Tibial nerve (tissue), 4 donors: Measurements from ENCODE around the gene TSPAN3. TPM values are rescaled to one million over a fixed set of nuclear protein-coding genes. Genes with fewer than 3 reads are reported as not detected.

ENCODE experiments used
- DNase-seq, 2 donors: peaks; one replicate each; pipeline ENCODE4 v3.0.0-alpha.2; 2019; ENCODE audit warnings: low spot score in 2 of 2
- H3K27ac ChIP-seq, 4 donors: fragments of 200-600 bp; sonication (generic) in 3 of 4; one replicate each; pipeline ENCODE4 v1.5.1; 2017 to 2019; ENCODE audit warnings: mild to moderate bottlenecking in 1 of 4
- H3K27me3 ChIP-seq, 2 donors: fragments of 200-600 bp; sonication (generic) in 1 of 2; one replicate each; pipeline versions ENCODE4 v1.5.1 to v1.6.0; 2017 to 2019
- H3K36me3 ChIP-seq, 3 donors: fragments of 200-600 bp; sonication (generic); one replicate each; pipeline ENCODE4 v1.5.1; 2018 to 2019
- H3K4me1 ChIP-seq, 4 donors: fragments of 200-600 bp; sonication (generic) in 3 of 4; one replicate each; pipeline ENCODE4 v1.5.1; 2017 to 2019
- H3K4me3 ChIP-seq, 4 donors: fragments of 200-600 bp; sonication (generic) in 3 of 4; one replicate each; pipeline ENCODE4 v1.5.1; 2017 to 2019; ENCODE audit warnings: mild to moderate bottlenecking in 1 of 4, moderate library complexity in 1 of 4
- H3K9me3 ChIP-seq, 4 donors: fragments of 200-600 bp; sonication (generic) in 3 of 4; one replicate each; pipeline ENCODE4 v1.5.1; 2017 to 2019
- EP300 ChIP-seq, 2 donors: sonication (generic); formaldehyde crosslinking; IDR thresholded peaks; one replicate each; pipeline ENCODE4 v1.6.1; 2017; ENCODE audit warnings: antibody characterized with exemption in 2 of 2, mild to moderate bottlenecking in 1 of 2
- POLR2A ChIP-seq, 2 donors: fragments of 450-650 bp; IDR thresholded peaks; one replicate each; pipeline ENCODE4 v1.6.1; 2017; ENCODE audit warnings: antibody characterized with exemption in 2 of 2, mild to moderate bottlenecking in 2 of 2, moderate library complexity in 2 of 2
- WGBS, 2 donors: methylation state at CpG; one replicate each; pipeline ENCODE4 v1.1.5; 2018; 5-methylcytosine and 5-hydroxymethylcytosine counted together
- total RNA-seq, 4 donors: library from RNA; depleted of rRNA; stranded (reverse); fragments of >200 nt; gene quantifications; one replicate each; pipeline ENCODE4 v1.1.0, GENCODE V29; 2016
- TF ChIP-seq, protein P1 (sequence below), 5 experiments: fragments of 200-600 bp in 3 of 5; fragments of 450-650 bp in 2 of 5; sonication (generic) in 3 of 5; IDR thresholded peaks; one replicate each; pipeline ENCODE4 v1.5.1; 2016 to 2019; ENCODE audit warnings: antibody characterized with exemption in 5 of 5, mild to moderate bottlenecking in 3 of 5, moderate library complexity in 2 of 5

Gene TSPAN3
- total RNA-seq, 4 donors from 2014 or later = 155 to 229 (median 203) TPM

DNA sequence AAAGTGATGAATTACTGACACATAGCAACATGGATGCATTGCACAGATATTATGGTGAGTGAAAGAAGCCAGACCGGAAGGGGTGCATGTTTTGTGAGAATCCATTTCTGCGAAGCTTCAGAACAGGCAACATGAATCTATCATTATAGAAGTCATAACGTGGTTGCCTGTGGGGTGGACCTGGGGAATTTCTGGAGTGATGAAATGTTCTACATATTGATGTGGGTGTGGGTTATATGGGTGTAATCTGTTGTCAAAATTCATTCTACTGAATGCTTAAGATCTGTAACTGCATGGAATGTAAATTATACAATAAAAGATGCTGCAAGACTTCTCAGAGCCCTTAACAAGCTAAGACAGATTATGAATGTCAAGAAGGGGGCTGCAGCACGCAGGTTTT, 25.2 kb upstream of the TSPAN3 start:
- 73 to 77% methylated on average over 4 of the region's 4 CpGs for WGBS, 2 donors
- H3K4me3 ChIP-seq = no peak overlapping the region
- TF ChIP-seq EP300 (IDR thresholded peaks at IDR 0.05) = no peak
- TF ChIP-seq POLR2A (IDR thresholded peaks at IDR 0.05) = no peak
- TF ChIP-seq, protein P1, sequence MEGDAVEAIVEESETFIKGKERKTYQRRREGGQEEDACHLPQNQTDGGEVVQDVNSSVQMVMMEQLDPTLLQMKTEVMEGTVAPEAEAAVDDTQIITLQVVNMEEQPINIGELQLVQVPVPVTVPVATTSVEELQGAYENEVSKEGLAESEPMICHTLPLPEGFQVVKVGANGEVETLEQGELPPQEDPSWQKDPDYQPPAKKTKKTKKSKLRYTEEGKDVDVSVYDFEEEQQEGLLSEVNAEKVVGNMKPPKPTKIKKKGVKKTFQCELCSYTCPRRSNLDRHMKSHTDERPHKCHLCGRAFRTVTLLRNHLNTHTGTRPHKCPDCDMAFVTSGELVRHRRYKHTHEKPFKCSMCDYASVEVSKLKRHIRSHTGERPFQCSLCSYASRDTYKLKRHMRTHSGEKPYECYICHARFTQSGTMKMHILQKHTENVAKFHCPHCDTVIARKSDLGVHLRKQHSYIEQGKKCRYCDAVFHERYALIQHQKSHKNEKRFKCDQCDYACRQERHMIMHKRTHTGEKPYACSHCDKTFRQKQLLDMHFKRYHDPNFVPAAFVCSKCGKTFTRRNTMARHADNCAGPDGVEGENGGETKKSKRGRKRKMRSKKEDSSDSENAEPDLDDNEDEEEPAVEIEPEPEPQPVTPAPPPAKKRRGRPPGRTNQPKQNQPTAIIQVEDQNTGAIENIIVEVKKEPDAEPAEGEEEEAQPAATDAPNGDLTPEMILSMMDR (IDR thresholded peaks at IDR 0.05) = no peak

DNA sequence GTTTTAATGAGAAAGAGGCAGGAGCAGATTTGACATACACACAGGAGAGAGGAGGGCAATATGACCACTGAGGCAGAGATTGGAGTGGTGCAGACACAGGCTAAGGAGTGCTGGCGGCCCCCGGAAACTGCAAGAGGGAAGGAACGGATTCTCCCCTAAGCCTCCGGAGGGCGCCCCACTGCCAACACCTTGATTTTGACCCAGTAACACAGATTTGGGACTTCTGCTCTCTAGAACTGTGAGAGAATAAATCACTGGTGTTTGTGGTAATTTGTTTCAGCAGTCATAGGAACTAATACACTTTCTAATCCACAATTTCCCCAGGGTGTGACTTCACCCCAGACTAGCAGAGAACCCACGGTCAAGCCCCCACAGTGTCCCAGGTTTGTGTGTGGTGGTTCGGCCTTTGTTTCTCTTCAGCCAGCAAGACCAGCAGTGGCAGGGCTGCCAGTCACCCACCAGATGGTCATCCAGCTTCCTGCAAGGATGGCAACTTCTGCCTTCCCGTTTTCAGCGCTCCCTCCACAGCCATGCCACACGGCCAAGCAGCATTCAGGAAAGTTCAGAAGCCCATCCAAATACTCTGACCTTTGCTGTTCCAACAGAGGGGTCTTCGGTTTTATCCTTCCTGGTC, 23.6 kb upstream of the TSPAN3 start:
- Histone ChIP-seq H3K9me3 (no peaks in the 10 kb centered on the region), H3K4me1 (no peaks in the 10 kb centered on the region), H3K4me3 (no peak overlapping the region), H3K27me3 (no peaks in the 10 kb centered on the region), H3K36me3 (no peaks in the 10 kb centered on the region), H3K27ac (no peak overlapping the region)
- WGBS, 2 donors = 79 to 88% methylated on average over 11 of the region's 11 CpGs
- TF ChIP-seq EP300 (IDR thresholded peaks at IDR 0.05) (no peak), POLR2A (IDR thresholded peaks at IDR 0.05) (no peak)
- TF ChIP-seq, protein P1 (IDR thresholded peaks at IDR 0.05) = no peak
- DNase-seq = no peak

More for the DNA sequence above, 25.2 kb upstream of the TSPAN3 start:
- DNase-seq = no peak
- H3K27ac ChIP-seq = no peak overlapping the region
- no peaks in the 10 kb centered on the region for H3K27me3 ChIP-seq
- H3K9me3 ChIP-seq = no peaks in the 10 kb centered on the region
- no peaks in the 10 kb centered on the region for H3K36me3 ChIP-seq
- no peaks in the 10 kb centered on the region for H3K4me1 ChIP-seq

DNA sequence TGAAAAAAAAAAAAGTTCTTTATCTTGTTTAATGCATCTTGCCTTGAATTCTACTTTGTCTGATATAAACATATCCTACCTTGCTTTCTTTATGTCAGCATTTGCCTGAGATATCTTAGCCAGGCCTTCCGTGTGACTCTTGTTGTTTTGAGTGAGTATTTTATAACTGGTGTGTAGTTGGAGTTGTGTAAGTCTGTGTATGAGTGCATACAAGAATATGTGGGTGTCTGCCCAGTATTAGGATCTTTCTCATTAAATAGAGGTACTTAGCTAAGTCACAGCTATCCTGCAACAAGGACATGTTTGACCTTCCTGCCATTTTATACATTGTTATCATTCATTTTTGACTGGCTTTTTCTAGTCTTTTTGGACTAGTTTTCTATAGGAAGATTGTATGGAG, 22.5 kb upstream of the TSPAN3 start:
- H3K36me3 ChIP-seq = no peaks in the 10 kb centered on the region
- H3K27ac ChIP-seq = no peak overlapping the region
- no peaks in the 10 kb centered on the region for H3K9me3 ChIP-seq
- H3K27me3 ChIP-seq = no peaks in the 10 kb centered on the region
- no peak for DNase-seq
- TF ChIP-seq, protein P1 (IDR thresholded peaks at IDR 0.05) = no peak
- TF ChIP-seq POLR2A (IDR thresholded peaks at IDR 0.05) (no peak), EP300 (IDR thresholded peaks at IDR 0.05) (no peak)
- WGBS, 2 donors = 86 to 95% methylated on average over 1 of the region's 1 CpG
- no peak overlapping the region for H3K4me3 ChIP-seq
- no peaks in the 10 kb centered on the region for H3K4me1 ChIP-seq

DNA sequence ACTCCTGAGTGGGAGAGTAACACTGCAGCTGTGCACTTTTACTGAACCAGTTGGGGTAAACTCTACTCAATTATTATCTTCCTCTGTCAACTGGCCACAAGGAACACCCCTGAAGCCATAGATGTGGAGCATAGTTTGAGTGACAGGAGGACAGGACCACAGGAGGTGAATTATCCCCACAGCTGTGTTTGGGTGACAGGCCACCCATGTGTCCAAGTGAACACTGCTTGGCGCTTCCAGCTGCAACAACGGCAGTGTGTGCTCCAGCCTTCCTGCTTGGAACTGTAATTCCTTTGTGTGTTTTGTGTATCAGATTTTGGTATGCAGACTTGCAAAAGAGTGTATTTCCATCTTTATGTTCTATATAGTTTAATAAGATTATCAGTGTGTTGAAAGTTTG, 20.2 kb upstream of the TSPAN3 start:
- no peak overlapping the region for H3K27ac ChIP-seq
- DNase-seq = no peak
- no peak overlapping the region for H3K4me3 ChIP-seq
- H3K4me1 ChIP-seq = no peaks in the 10 kb centered on the region
- TF ChIP-seq POLR2A (IDR thresholded peaks at IDR 0.05) = no peak
- TF ChIP-seq EP300 (IDR thresholded peaks at IDR 0.05) = no peak
- TF ChIP-seq, protein P1 (IDR thresholded peaks at IDR 0.05) = no peak
- no peaks in the 10 kb centered on the region for H3K36me3 ChIP-seq
- WGBS, 2 donors = 43 to 60% methylated on average over 2 of the region's 2 CpGs
- H3K9me3 ChIP-seq = no peaks in the 10 kb centered on the region
- no peaks in the 10 kb centered on the region for H3K27me3 ChIP-seq

DNA sequence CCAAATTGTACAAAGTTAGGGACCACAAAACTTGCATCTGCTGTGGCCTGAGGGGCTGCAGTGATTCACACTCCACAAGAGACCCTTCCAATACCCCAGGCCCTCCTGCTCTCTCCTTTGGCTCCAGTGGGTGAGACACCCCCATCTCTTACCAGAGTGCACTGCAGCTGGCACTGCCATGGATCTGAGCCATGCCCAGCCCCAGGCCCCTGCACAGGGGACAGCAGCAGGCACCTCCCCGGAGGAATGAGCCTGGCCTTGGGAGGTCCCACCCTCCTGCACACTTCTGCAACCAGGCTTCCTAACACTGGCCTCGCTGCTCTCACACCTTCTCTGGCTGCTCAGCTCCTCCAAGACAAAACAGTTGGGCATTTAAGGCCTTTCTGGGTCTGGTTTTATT, 16.3 kb upstream of the TSPAN3 start:
- Histone ChIP-seq H3K27ac (no peak overlapping the region), H3K4me1 (peaks cover 0 to 7% (median 0%) of the 10 kb centered on the region in 4 donors), H3K9me3 (no peaks in the 10 kb centered on the region), H3K36me3 (no peaks in the 10 kb centered on the region), H3K27me3 (no peaks in the 10 kb centered on the region), H3K4me3 (no peak overlapping the region)
- DNase-seq = no peak
- 81 to 86% methylated on average over 2 of the region's 2 CpGs for WGBS, 2 donors
- no peak for TF ChIP-seq EP300 (IDR thresholded peaks at IDR 0.05)
